Spleen (tissue), 11 donors: Measurements from ENCODE around the gene DUS2. TPM values are rescaled to one million over a fixed set of nuclear protein-coding genes. Genes with fewer than 3 reads are reported as not detected.

Source experiments
- DNase-seq: peaks from one replicate; pipeline ENCODE4 v3.0.0-alpha.2; 2020
- H3K27ac ChIP-seq, 8 donors: fragments of 200-600 bp; sonication (generic) in 7 of 8; 1 replicate in 4 of 8; 2 replicates in 4 of 8; pipeline versions ENCODE4 v1.5.0 to v1.8.0; 2016 to 2021; ENCODE audit warnings: inconsistent platforms in 4 of 8, mild to moderate bottlenecking in 4 of 8, moderate library complexity in 1 of 8
- H3K27me3 ChIP-seq, 7 donors: fragments of 200-600 bp; sonication (generic) in 6 of 7; replicated peaks in 1 of 7; 1 replicate in 4 of 7; 2 replicates in 3 of 7; pipeline versions ENCODE4 v1.5.0 to v1.8.0; 2016 to 2021; ENCODE audit warnings: inconsistent platforms in 3 of 7, mild to moderate bottlenecking in 1 of 7
- H3K36me3 ChIP-seq, 6 donors: fragments of 200-600 bp; sonication (generic) in 5 of 6; 1 replicate in 4 of 6; 2 replicates in 2 of 6; pipeline versions ENCODE4 v1.5.0 to v1.8.0; 2016 to 2021; ENCODE audit warnings: inconsistent platforms in 2 of 6
- H3K4me1 ChIP-seq, 6 donors: fragments of 200-600 bp; sonication (generic) in 5 of 6; 1 replicate in 3 of 6; 2 replicates in 3 of 6; pipeline versions ENCODE4 v1.5.0 to v1.8.0; 2016 to 2021; ENCODE audit warnings: inconsistent platforms in 3 of 6
- H3K4me3 ChIP-seq, 8 donors: fragments of 200-600 bp; sonication (generic) in 7 of 8; 1 replicate in 4 of 8; 2 replicates in 4 of 8; pipeline versions ENCODE4 v1.5.0 to v1.8.0; 2016 to 2021; ENCODE audit warnings: inconsistent platforms in 4 of 8, mild to moderate bottlenecking in 4 of 8, moderate library complexity in 2 of 8
- H3K9me3 ChIP-seq, 8 donors: fragments of 200-600 bp; sonication (generic) in 7 of 8; 1 replicate in 4 of 8; 2 replicates in 4 of 8; pipeline versions ENCODE4 v1.5.0 to v1.8.0; 2016 to 2021; ENCODE audit warnings: inconsistent platforms in 4 of 8
- POLR2A ChIP-seq, 3 donors: fragments of 450-650 bp; IDR thresholded peaks; one replicate each; pipeline ENCODE4 v1.5.1; 2017; ENCODE audit warnings: antibody characterized with exemption in 3 of 3, mild to moderate bottlenecking in 1 of 3
- POLR2AphosphoS5 ChIP-seq, 3 donors: sonication (generic); formaldehyde crosslinking; IDR thresholded peaks; one replicate each; pipeline ENCODE4 v1.5.1; 2017; ENCODE audit warnings: antibody characterized with exemption in 3 of 3
- WGBS, 5 donors: extraction: QIAGEN DNeasy Blood & Tissue Kit in 3 of 5; methylation state at CpG; one replicate each; pipeline versions ENCODE4 v1.1.5 to v1.1.7; 2013 to 2018; 5-methylcytosine and 5-hydroxymethylcytosine counted together
- intact Hi-C: fragments of 100-400 bp; cut with DNase I; formaldehyde crosslinking; loops from one replicate; pipeline ENCODE4 v1.15.0; 2023; ENCODE audit warnings: low total_unique reads
- polyA plus RNA-seq, 3 donors: library from polyadenylated mRNA; stranded (reverse); fragments of 200-250 nt; gene quantifications; one replicate each; pipeline ENCODE4 v1.2.1, GENCODE V29; 2013
- total RNA-seq, 7 donors: library from RNA; depleted of rRNA in 3 of 7; stranded (reverse); fragments of >200 nt in 3 of 7; fragmentation: NEBNext Ultra II Directional in 4 of 7; extraction: Animal tissue kit (Norgen Biotek cat#: 25700) in 4 of 7; gene quantifications; one replicate each; pipeline versions ENCODE4 v1.1.0 to v1.2.1, GENCODE V29; 2016 to 2021
- TF ChIP-seq, protein P1 (sequence below), 11 experiments: fragments of 200-600 bp in 7 of 11; fragments of 450-650 bp in 4 of 11; sonication (generic) in 4 of 11; IDR thresholded peaks in 8 of 11; conservative IDR thresholded peaks in 3 of 11; 1 replicate in 7 of 11; 2 replicates in 4 of 11; pipeline versions ENCODE4 v1.4.0 to v1.8.0; 2016 to 2021; ENCODE audit warnings: antibody characterized with exemption in 11 of 11, inconsistent platforms in 4 of 11, mild to moderate bottlenecking in 1 of 11
- donor health status: healthy with polysubstance abuse.
- donor health status: DM: no; HTN: no; CAD: no; lungs with moderate emphysema.
- donor health status: DM: no; HTN: no; CAD: no.
- donor health status: Bipolar disorder and iron deficiency.
- donor health status: healthy.
- donor health status: DM: no; HTN: no; CAD: no.
- donor health status: DM: yes; HTN: yes; CAD: no.

The DUS2 gene
- total and polyA plus RNA-seq, 10 donors = 17.4 to 31.7 (median 27.1) TPM

DNA sequence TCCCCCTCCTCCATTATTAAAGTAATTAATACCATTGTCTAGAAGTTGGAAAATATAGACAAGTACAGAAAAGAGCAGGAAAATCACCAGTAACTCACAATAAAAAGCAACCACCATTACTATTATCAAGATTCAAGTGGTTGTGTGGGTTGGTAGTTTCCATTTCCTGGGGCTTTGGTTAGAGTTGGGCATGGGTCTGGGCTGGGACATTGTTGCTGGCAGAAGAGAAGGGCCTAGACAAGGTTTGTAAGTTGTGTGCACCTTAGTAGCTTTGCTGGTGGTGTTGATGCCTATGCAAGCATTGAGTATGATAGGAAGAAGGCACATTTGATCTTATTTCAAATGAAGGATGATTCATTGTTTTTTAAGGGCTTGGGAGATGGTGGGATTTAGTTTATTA is 36.7 kb downstream of the DUS2 start:
- peaks cover 7 to 64% (median 42%) of the 10 kb centered on the region in 6 donors for H3K4me1 ChIP-seq
- intact Hi-C loops = no loop called here
- H3K9me3 ChIP-seq = no peaks in the 10 kb centered on the region
- TF ChIP-seq POLR2A (IDR thresholded peaks at IDR 0.05) = no peak
- TF ChIP-seq POLR2AphosphoS5 (IDR thresholded peaks at IDR 0.05) = no peak
- TF ChIP-seq, protein P1, sequence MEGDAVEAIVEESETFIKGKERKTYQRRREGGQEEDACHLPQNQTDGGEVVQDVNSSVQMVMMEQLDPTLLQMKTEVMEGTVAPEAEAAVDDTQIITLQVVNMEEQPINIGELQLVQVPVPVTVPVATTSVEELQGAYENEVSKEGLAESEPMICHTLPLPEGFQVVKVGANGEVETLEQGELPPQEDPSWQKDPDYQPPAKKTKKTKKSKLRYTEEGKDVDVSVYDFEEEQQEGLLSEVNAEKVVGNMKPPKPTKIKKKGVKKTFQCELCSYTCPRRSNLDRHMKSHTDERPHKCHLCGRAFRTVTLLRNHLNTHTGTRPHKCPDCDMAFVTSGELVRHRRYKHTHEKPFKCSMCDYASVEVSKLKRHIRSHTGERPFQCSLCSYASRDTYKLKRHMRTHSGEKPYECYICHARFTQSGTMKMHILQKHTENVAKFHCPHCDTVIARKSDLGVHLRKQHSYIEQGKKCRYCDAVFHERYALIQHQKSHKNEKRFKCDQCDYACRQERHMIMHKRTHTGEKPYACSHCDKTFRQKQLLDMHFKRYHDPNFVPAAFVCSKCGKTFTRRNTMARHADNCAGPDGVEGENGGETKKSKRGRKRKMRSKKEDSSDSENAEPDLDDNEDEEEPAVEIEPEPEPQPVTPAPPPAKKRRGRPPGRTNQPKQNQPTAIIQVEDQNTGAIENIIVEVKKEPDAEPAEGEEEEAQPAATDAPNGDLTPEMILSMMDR (IDR thresholded peaks at IDR 0.05 in 8 of 11, conservative IDR thresholded peaks at IDR 0.05 in 3 of 11) = no peak
- no peak for DNase-seq
- H3K36me3 ChIP-seq = peaks cover 0 to 96% (median 36%) of the 10 kb centered on the region in 6 donors
- no peak overlapping the region for H3K4me3 ChIP-seq
- H3K27ac ChIP-seq = peak overlapping the region in 3 of 8 donors; percentile 16 to 82 (median 82)
- H3K27me3 ChIP-seq = no peaks in the 10 kb centered on the region

DNA sequence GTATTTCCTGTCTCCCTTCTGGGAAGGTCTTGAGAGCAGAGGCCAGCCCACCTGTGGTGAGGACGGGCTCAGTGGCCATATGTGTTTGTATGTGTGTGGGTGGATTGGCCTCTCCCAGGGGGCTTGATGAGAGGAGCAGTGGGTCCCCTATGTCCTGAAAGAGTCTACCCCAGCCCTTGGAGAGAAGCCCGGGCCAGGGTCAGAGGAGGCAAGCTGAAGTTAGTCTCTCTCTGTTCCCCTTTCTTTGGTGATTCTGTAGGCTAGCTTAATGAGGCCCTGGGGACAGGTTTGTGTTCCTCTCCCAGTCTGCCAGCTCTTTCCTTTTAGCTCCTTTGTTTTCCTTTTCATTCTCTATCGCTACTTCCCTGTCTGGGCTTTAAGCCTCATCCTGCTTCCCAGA is 38.3 kb downstream of the DUS2 start:
- intact Hi-C loops = no loop called here
- Histone ChIP-seq H3K4me3 (no peak overlapping the region), H3K9me3 (no peaks in the 10 kb centered on the region), H3K27me3 (no peaks in the 10 kb centered on the region), H3K36me3 (peaks cover 0 to 96% (median 31%) of the 10 kb centered on the region in 6 donors), H3K4me1 (peaks cover 11 to 80% (median 50%) of the 10 kb centered on the region in 6 donors), H3K27ac (peak overlapping the region in 4 of 8 donors; percentile 70 to 82 (median 78))
- DNase-seq = peak; percentile 55
- TF ChIP-seq POLR2AphosphoS5 (IDR thresholded peaks at IDR 0.05) = no peak
- no peak for TF ChIP-seq POLR2A (IDR thresholded peaks at IDR 0.05)
- TF ChIP-seq, protein P1 (IDR thresholded peaks at IDR 0.05 in 8 of 11, conservative IDR thresholded peaks at IDR 0.05 in 3 of 11) = no peak
- WGBS, 5 donors = 59 to 76% (median 73%) methylated on average over 3 of the region's 3 CpGs

DNA sequence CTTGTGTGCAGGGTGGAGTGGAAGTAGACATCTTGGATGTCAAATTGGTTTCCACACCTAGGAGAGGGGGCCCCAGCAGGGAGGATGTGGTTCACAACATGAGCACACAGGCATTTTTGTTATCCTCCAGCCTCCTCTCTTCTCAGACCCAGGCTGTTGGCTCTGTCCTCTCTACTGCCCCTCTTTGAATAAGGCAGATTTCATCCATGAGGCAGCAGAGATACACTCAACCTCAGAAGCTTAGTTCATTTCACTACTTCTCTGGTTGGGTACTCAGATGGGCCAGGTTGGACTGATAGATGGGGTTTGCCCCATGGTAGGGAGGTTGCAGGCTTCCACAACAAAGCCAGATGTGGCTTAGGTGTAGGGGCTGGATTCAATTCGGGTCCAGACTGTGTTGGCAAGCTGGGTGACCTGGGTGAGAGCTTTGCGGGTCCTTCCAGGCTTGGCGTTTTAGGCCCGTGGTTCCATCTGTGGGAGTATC is 39.9 kb downstream of the DUS2 start:
- no peak for TF ChIP-seq POLR2A (IDR thresholded peaks at IDR 0.05)
- TF ChIP-seq, protein P1 (IDR thresholded peaks at IDR 0.05 in 8 of 11, conservative IDR thresholded peaks at IDR 0.05 in 3 of 11) = no peak
- peak; percentile 78 for DNase-seq
- Histone ChIP-seq H3K9me3 (no peaks in the 10 kb centered on the region), H3K4me1 (peaks cover 11 to 91% (median 51%) of the 10 kb centered on the region in 6 donors), H3K27me3 (no peaks in the 10 kb centered on the region), H3K36me3 (peaks cover 0 to 97% (median 28%) of the 10 kb centered on the region in 6 donors), H3K4me3 (no peak overlapping the region), H3K27ac (peak overlapping the region in 7 of 8 donors; percentile 6 to 82 (median 75))
- intact Hi-C loops = no loop called here
- 77 to 92% (median 79%) methylated on average over 4 of the region's 4 CpGs for WGBS, 5 donors

DNA sequence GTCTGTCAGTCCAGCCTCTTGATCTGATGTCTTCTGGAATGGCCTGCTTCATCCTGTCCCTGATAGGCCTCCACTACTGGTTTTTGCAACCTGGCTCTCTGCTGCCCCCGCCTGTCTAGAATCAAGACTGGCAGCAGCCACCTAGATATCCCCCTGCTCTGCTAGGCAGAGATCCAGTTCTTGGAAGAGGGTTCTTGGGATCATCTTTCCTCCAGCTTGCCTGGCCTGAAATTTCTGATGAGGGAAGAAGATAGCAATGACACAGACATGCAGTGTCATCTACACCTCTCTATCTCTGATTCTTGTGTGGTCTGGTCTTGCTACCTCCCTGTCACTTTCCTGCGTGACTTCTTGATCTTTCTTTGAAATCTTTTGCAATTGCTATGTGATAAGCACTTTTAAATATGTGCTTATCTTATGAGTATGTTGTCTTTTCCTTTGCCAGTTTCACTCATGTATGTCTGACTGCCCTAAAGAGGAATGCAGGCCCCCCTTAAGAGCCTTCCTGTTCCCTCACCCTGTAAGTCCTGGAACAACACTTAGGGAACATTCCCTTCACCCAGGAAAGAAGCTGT is 41.8 kb downstream of the DUS2 start:
- no peaks in the 10 kb centered on the region for H3K9me3 ChIP-seq
- peak overlapping the region; percentile 29 to 82 (median 72) for H3K27ac ChIP-seq
- intact Hi-C loops = no loop called here
- peak overlapping the region in 1 of 8 donors; percentile 3 for H3K4me3 ChIP-seq
- H3K36me3 ChIP-seq = peaks cover 0 to 97% (median 18%) of the 10 kb centered on the region in 6 donors
- 30 to 44% (median 39%) methylated on average over 2 of the region's 2 CpGs for WGBS, 5 donors
- no peaks in the 10 kb centered on the region for H3K27me3 ChIP-seq
- DNase-seq = peak; percentile 92
- peaks cover 20 to 94% (median 54%) of the 10 kb centered on the region in 6 donors for H3K4me1 ChIP-seq
- TF ChIP-seq POLR2A (IDR thresholded peaks at IDR 0.05) (no peak), POLR2AphosphoS5 (IDR thresholded peaks at IDR 0.05) (peak in 1 of 3 donors; percentile 57)
- TF ChIP-seq, protein P1 (IDR thresholded peaks at IDR 0.05 in 8 of 11, conservative IDR thresholded peaks at IDR 0.05 in 3 of 11) = peak; percentile 56 to 92 (median 85)
